ENCODE measurements around the gene GPX4.

The GPX4 gene

DNA sequence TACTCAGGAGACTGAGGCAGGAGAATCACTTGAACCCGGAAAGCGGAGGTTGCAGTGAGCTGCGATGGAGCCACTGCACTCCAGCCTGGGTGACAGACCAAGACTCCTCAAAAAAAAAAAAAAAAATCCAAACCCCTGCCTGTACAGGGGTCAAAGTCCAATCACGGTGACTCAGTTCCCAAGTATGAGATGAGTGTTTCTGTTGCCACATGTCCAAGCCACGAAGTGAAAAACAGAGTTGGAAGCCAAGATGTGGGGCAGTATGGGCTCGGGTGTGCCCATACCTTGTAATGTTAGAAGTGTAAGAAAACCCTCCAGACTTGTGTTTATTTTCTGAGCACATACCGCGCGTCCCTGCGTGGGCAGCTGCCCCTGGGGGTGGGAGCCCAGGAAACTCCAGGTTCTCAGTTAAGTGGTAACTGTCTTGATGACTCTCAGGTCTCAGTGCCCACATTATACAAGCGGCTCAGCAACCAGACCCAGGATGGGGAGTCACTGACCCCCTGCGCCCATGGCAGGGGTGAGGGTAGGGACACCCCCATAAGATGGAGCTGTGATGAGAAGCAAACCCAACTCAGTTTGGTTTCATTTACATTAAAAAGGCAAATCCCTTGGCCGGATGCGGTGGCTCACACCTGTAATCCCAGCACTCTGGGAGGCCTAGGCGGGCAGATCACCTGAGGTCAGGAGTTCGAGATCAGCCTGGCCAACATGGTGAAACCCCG lies 1.2 kb upstream of the GPX4 start:
- peak; percentile 98 for DNase-seq (ENCODE audit: extremely low read depth, low read depth)
- TF ChIP-seq, protein P1, sequence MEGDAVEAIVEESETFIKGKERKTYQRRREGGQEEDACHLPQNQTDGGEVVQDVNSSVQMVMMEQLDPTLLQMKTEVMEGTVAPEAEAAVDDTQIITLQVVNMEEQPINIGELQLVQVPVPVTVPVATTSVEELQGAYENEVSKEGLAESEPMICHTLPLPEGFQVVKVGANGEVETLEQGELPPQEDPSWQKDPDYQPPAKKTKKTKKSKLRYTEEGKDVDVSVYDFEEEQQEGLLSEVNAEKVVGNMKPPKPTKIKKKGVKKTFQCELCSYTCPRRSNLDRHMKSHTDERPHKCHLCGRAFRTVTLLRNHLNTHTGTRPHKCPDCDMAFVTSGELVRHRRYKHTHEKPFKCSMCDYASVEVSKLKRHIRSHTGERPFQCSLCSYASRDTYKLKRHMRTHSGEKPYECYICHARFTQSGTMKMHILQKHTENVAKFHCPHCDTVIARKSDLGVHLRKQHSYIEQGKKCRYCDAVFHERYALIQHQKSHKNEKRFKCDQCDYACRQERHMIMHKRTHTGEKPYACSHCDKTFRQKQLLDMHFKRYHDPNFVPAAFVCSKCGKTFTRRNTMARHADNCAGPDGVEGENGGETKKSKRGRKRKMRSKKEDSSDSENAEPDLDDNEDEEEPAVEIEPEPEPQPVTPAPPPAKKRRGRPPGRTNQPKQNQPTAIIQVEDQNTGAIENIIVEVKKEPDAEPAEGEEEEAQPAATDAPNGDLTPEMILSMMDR (IDR thresholded peaks at IDR 0.05; ENCODE audit: low read depth, low read length), result no peak

DNA sequence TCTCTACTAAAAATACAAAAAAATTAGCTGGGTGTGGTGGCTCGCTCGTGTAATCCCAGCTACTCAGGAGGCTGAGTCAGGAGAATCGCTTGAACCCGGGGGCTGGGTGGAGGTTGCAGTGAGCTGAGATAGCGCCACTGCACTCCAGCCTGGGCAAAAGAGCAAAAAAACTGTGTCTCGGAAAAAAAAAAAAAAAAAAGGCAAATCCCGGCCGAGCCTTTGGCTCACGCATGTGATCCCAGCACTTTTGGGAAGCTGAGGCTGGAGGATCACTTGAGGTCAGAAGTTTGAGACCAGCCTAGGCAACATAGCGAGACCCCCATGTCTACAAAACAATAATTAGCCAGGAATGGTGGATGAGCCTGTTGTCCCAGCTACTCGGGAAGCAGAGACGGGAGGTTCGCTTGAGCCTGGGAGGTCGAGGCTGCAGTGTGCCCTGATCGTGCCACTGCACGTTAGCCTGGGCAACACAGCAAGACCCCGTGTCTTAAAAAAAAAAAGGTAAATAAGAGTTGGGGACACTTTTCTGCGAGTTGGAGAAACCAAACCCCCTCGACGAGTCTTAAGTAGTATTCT lies 574 bp upstream of the GPX4 start:
- DNase-seq (ENCODE audit: extremely low read depth, low read depth), result no peak
- TF ChIP-seq, protein P1 (IDR thresholded peaks at IDR 0.05; ENCODE audit: low read depth, low read length), result no peak

DNA sequence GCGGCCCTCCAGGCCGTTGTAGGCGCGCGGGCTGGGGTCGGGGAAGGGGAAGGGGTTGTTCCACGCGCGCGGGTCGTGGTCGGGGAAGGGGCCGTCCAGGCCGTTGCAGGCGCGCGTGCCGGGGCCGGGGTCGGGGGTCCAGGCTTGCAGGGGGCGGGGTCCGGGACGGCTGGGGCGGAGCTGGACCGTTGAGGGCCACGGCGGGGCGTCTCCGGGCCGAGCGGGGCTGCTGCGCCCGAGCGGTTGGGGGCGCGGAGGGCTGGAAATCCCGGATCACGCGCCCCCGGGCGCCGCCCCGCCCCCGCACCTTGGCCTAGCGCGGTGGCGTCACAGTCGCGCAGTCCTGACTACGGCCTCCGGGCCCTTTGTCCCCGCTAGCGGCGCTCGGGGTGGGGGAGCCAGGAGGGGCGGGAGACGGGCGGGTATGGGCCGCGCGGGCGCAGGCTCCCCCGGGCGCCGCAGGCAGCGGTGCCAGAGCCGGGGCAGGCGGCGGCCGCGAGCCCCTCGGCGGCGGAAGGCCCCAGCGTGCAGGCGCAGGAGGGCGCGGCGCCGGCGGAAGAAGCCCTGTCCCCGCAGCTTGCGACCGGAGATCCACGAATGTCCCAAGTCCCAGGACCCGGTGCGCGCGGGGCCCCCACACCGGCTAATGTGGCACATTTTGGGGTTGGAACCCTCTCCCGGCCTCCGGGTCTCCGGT lies 665 bp downstream of the GPX4 start:
- TF ChIP-seq, protein P1 (IDR thresholded peaks at IDR 0.05; ENCODE audit: low read depth, low read length), result no peak
- no peak for DNase-seq (ENCODE audit: extremely low read depth, low read depth)

DNA sequence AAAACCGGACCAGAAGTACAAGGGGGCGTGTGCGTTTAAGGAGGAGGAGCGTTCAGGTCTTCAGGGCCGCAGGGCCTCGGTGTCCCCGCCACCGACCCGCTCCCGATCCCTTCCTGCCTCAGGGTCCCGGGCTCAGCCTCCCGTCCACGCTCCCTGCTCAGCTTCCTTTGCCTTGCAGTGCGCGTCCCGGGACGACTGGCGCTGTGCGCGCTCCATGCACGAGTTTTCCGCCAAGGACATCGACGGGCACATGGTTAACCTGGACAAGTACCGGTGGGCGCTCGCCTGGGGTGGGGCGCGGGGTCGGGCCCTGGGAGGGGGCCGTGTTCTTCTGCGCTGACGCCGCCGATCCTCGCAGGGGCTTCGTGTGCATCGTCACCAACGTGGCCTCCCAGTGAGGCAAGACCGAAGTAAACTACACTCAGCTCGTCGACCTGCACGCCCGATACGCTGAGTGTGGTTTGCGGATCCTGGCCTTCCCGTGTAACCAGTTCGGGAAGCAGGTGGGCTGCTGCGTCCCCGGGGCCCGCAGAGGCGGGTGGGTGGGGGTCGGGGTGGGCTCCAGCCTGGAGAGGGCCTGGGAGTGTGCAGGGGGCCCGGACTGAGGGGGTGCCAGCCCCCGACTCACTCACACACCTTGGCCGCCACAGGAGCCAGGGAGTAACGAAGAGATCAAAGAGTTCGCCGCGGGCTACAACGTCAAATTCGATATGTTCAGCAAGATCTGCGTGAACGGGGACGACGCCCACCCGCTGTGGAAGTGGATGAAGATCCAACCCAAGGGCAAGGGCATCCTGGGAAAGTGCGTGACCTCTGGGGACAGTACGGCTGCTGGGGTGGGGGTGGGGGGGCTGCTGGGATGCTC lies 1.4 kb downstream of the GPX4 start:
- TF ChIP-seq, protein P1 (IDR thresholded peaks at IDR 0.05; ENCODE audit: low read depth, low read length), result no peak
- DNase-seq (ENCODE audit: extremely low read depth, low read depth), result no peak

DNA sequence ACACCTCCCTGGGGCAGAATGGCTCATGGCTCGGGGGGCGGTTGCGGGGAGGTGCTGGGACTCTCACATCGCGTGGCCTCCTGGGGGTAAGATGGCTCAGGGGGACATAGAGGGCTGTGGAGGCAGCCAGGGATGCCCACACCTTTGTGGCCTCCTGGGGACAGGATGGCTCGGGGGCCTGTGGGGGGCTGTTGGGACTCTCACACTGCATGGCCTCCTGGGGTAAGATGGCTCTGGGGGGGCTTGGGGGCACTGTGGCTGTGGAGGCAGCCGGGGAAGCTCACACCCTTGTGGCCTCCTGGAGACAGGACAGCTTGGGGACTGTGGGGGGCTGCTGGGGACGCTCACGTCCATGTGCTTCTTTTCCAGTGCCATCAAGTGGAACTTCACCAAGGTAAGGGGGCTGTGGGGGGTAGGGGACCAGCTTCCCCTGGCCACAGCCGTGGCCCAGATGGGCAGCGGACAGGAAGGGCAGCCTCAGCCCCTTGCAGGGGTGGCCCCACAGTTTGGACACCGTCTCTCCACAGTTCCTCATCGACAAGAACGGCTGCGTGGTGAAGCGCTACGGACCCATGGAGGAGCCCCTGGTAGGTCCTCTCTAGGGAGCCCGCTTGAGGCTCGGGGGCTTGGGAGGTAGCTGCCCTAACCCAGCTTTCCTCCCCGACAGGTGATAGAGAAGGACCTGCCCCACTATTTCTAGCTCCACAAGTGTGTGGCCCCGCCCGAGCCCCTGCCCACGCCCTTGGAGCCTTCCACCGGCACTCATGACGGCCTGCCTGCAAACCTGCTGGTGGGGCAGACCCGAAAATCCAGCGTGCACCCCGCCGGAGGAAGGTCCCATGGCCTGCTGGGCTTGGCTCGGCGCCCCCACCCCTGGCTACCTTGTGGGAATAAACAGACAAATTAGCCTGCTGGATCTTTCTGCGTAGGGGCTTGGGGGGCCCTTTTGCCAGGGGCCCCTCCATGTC lies 2.4 kb downstream of the GPX4 start:
- DNase-seq (ENCODE audit: extremely low read depth, low read depth), result no peak
- TF ChIP-seq, protein P1 (IDR thresholded peaks at IDR 0.05; ENCODE audit: low read depth, low read length), result no peak

DNA sequence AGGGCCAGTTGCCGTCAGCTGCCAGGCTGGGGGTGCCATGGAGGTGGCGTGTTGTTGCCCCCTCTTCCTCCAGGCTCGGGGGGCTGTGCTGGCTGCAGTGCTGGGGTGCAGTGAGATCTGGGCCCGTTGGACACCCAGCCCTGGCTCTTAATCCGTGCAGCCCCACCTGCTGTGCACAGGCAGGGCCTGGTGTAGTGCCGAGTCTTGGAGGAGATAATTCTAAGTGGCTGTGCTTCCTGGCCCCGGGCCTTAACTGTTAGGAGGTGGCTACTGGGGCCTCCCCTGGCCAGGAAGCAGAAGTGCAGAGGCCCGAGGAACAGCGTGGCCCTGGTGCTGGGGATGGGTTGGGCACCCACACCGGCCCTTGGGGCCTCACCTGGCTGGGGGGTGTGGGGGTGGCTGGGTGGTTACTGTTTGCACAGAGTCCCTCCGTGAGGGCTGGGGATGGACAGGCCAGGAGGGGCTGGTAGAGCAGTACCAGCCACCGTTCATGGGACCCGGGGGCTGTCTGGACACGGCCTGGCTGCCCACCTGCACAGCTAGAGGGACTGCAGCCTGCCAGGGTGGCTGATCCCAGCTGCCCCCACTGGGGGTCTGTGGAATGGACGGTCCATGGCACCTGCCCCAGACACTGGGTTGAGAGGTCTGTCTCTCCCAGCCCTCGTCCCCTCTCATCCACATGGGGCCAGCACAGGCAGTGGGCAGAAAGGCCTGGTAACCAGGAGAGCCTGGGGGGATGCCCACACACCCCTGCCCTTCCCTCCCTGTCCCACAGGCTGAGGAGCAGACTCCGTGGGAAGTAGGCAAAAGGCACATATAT lies 3.3 kb downstream of the GPX4 start:
- no peak for DNase-seq (ENCODE audit: extremely low read depth, low read depth)
- TF ChIP-seq, protein P1 (IDR thresholded peaks at IDR 0.05; ENCODE audit: low read depth, low read length), result peak; percentile 20
